Kidney tubule cell (primary cell): ENCODE results near the gene SOHLH2.

Source experiments
- DNase-seq: peaks from one replicate; pipeline ENCODE4 v3.0.0-alpha.2; 2018; ENCODE audit warnings: low spot score

SOHLH2 gene

DNA sequence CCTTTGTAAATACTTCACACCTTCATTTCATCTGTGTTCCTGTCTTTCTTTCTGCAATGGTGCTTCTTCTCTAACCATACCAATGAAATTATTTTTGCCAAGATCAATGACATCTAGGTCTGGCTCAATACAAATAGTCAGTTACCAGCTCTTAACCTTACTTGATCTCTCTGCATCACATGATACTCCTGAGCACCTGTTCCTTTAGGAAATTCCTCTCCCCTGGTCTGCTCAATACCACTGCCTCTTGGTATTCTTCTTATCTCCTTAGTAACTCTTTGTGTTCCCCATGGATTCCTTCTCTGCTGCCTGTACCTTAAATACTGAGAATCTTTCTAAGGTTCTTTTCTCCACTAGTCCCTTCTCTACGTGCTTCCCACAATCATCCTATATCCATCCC is 25.9 kb downstream of the SOHLH2 start:
- DNase-seq: no peak

- DNase-seq: no peak
Observed at GRCh38 chr13:36183901-36184300, 30.5 kb downstream of the SOHLH2 start.

- no peak for DNase-seq
Observed at GRCh38 chr13:36175621-36176020, 38.7 kb downstream of the SOHLH2 start.

GRCh38 chr13:36174923-36175322 is 39.4 kb downstream of the SOHLH2 start:
- DNase-seq: no peak

GRCh38 chr13:36173571-36174322 is 40.6 kb downstream of the SOHLH2 start:
- DNase-seq: no peak

GRCh38 chr13:36166046-36166445 is 48.3 kb downstream of the SOHLH2 start:
- DNase-seq: no peak

GRCh38 chr13:36163809-36164308 is 50.5 kb downstream of the SOHLH2 start:
- DNase-seq: peak; percentile 77

DNA sequence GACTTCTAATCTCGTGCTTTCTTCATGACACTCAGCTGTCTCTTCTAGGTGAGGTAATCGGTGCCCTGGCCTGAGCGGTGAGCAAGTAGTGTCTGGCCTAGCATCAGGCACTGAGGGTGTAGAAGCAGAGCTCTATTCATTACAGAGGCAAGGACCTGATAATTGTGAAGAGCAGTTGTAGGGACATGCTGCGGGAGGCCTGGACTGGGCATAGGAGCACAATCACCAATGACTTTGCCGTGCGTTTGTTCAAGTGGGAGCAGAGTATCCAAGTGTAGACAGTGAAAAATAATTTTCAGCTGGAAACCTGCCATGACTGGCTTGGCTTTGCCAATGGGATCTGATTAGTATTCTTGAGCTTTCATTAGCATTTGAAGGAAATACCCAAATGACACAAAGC is 51.1 kb downstream of the SOHLH2 start:
- no peak for DNase-seq

GRCh38 chr13:36160297-36160696 is 54.1 kb downstream of the SOHLH2 start:
- no peak for DNase-seq

- DNase-seq: peak; percentile 56
Observed at GRCh38 chr13:36158611-36159010, 55.7 kb downstream of the SOHLH2 start.

- DNase-seq: no peak
Observed at GRCh38 chr13:36157480-36157879, 56.9 kb downstream of the SOHLH2 start.

GRCh38 chr13:36154567-36155291 is 59.6 kb downstream of the SOHLH2 start:
- DNase-seq: peak; percentile 63

DNA sequence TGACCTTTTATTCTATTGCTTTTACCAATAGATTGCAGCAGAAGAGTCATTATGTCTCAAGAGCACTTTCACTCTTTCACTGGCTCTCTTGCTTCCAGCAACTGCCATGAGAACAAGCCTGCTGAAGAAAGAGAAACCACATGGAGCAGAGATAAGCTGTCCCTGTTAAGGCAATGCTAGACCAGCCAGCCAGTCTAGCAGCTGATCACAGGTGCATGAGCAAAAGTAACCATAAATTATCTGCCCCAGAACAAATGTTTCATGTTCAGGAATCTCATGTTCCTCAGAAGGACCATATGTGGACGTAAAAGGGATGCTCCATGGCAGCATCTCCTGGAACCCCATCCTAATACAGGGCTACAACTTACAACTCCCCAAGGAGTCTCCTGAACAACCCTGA is 62.8 kb downstream of the SOHLH2 start:
- no peak for DNase-seq

- DNase-seq: peak; percentile 21
Observed at GRCh38 chr13:36148446-36148845, 65.9 kb downstream of the SOHLH2 start.

GRCh38 chr13:36147330-36147729 is 67.0 kb downstream of the SOHLH2 start:
- no peak for DNase-seq

DNA sequence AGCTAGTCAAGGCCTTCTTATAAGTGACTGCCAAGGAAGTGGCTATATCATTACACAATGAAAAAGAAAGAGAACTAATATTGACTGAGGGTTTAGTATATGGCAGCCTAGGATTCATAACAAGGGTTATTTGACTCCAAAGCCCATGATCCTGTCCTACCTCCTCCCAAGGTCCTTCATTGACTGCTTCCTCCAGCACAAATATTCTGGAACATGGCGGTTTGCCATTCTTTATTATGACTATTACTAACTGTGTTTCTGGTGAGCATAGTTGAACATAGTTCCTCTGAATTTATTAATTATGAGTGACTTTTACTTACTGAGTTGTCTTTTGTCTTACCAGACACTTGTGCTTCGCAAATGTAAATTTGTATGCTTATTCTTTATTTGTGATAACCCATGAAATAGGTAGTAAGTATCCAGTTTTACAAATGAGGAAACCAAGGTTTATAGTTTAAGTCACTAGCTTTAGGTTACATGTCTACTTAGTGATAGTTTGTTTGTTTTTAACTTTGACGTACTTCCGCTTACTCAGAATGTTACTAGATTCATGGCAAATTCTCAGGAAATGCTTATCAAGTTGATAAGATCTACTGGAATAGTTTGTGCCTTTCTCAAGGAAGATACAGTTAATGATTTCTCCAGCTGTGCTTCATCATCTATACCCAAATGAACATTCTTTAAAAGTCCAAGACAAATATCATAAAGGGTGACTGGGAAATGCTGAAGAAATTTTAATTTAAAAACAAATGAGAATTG is 67.7 kb downstream of the SOHLH2 start:
- no peak for DNase-seq

GRCh38 chr13:36143738-36144137 is 70.6 kb downstream of the SOHLH2 start:
- no peak for DNase-seq

GRCh38 chr13:36142735-36143134 is 71.6 kb downstream of the SOHLH2 start:
- no peak for DNase-seq

DNA sequence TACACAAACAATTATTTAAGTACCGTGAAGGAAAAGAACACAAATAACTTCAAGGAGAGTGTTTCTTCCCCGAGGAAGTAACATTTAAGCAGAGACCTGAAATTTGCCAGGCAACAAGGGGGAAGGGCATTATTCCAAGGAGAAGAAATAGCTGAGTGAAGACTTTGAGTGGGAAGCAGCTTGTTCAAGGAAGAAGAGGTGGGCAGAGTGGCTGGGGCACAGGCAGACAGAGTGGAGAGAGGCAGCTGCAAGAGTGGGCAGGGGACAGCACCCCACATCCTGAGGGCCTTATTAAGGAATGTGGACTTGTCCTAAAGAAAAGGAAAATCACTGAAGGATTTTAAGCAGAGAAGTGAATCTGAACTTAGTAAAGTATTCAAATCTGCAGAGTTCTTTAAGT is 78.5 kb downstream of the SOHLH2 start:
- DNase-seq: no peak

DNA sequence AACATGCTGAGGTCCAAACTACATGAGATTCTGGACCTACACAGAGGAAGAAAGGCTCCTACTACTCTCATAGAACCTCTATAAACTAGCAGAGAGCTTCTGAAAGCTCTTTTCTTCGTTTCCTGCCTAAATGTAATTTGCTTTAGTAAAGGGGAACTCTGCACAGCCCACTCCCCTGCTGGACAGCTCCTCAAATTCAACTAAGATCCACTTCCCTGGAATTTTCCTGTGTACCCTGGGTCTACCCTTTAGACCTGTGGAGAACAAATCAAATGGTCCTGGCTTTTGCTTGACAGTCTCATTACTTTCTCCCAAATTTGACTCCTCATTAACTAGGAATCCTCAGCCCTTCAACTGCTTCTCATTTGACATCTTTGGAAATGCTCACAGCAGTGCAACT is 79.7 kb downstream of the SOHLH2 start:
- DNase-seq: no peak

- no peak for DNase-seq
Observed at GRCh38 chr13:36133950-36134626, 80.3 kb downstream of the SOHLH2 start.

DNA sequence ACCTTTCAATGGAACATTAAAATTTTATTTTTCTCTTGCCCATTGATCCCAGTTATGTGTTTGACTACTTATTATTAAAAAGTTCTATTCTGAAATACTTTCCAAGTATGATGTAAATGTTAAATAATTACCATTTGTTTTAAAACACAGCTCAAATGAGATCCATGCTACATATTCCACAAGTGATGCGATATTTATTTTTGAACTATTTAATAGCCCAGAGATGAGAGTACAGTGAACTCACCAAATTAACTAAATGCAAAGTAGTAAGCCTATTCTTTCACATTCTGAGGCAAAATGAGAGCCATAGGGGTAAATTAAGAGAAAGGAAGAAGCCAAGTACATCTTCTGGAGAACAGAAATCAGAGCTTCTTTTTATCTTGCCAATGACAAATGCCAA is 82.0 kb downstream of the SOHLH2 start:
- no peak for DNase-seq
